GM18499 (cell line): ENCODE data around the gene KLHL26.

Source experiments
- ATAC-seq: cut with Tn5 transposase; IDR thresholded peaks from one replicate; pipeline ENCODE4 v1.9.1; 2021; ENCODE audit warnings: moderate number of reproducible peaks; ENCODE audit not compliant: insufficient read depth, unreplicated experiment

KLHL26 gene

GRCh38 chr19:18612051-18612771, 24.6 kb upstream of the KLHL26 start:
- no peak for ATAC-seq

DNA sequence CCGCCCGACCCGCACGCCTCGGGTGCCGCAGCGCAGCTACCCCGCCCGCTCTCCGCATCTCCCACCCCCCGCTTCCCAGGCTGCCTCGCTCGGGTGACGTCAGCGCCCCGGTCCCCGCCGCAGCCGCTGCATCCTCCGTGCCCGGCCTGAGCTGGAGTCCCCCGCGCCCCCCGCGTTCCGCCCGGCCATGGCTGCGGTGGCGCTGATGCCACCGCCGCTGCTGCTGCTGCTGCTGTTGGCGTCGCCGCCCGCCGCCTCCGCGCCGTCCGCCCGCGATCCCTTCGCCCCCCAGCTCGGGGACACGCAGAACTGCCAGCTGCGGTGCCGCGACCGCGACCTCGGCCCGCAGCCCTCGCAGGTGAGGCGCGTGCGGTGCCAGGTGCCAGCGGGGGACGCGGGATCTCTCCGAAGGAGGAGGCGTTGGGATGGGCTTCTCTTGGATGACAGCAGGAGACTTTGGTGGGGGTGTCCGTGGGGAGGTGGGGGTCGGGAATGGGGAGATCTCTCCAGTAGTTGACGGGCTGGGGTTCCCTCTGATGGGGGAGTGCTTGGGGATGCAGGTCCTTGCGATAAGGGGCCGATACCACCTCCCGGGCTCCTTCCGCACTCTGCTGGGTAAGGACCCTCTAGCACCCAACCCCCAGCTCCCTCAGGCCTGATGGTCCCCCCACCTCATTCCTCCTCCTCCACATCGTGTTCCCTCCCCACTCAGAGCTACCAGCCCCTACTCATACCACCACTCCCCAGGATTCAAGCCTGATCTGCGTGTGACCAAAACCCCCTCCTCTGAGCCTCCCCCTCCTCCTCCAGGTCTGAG, 23.8 kb upstream of the KLHL26 start, which contains the start of gene TMEM59L:
TMEM59L (plus strand) TSS at position 99 of the 817 bp plus-strand sequence; CDS start at position 188, 89 bp downstream.
- ATAC-seq, result no peak

- no peak for ATAC-seq
Measured at GRCh38 chr19:18613589-18614234, 23.1 kb upstream of the KLHL26 start.

- ATAC-seq, result no peak
Measured at GRCh38 chr19:18616023-18616422, 20.8 kb upstream of the KLHL26 start.

DNA sequence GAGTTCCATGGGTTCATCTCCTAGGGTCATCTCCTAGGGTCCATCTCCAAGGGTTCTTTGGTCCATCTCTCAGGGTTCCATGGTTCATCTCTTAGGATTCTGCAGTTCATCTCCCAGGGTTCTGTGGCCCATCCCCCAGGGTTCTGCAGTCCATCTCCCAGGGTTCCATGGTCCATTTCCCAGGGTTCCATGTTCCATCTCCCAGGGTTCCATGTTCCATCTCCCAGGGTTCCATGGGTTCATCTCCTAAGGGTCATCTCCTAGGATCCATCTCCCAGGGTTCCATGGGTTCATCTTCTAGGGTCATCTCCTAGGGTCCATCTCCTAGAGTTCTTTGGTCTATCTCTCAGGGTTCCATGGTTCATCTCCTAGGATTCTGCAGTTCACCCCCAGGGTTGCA, 19.3 kb upstream of the KLHL26 start:
- ATAC-seq, result no peak

GRCh38 chr19:18618236-18618635, 18.6 kb upstream of the KLHL26 start:
- no peak for ATAC-seq

DNA sequence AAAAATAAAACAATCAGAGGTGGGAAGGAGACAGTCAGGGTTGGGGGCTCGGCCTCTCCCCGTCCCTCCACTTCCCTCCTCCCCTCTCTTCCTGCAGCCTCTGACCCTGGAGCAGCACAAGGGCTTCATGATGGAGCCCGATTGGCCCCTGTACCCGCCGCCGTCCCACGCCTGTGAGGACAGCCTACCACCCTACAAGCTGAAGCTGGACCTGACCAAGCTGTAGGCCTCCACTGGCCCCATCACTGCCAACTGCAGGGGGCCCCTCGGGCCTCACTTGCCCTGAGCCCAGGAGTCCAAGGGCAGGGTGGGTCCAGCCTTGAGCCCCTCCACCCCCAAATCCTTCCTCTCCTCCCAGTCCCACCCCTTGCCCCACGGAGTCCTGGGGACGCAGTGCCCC, 16.5 kb upstream of the KLHL26 start:
- no peak for ATAC-seq

GRCh38 chr19:18620902-18621301, 15.9 kb upstream of the KLHL26 start:
- no peak for ATAC-seq

- no peak for ATAC-seq
Measured at GRCh38 chr19:18626906-18627305, 9.9 kb upstream of the KLHL26 start.

DNA sequence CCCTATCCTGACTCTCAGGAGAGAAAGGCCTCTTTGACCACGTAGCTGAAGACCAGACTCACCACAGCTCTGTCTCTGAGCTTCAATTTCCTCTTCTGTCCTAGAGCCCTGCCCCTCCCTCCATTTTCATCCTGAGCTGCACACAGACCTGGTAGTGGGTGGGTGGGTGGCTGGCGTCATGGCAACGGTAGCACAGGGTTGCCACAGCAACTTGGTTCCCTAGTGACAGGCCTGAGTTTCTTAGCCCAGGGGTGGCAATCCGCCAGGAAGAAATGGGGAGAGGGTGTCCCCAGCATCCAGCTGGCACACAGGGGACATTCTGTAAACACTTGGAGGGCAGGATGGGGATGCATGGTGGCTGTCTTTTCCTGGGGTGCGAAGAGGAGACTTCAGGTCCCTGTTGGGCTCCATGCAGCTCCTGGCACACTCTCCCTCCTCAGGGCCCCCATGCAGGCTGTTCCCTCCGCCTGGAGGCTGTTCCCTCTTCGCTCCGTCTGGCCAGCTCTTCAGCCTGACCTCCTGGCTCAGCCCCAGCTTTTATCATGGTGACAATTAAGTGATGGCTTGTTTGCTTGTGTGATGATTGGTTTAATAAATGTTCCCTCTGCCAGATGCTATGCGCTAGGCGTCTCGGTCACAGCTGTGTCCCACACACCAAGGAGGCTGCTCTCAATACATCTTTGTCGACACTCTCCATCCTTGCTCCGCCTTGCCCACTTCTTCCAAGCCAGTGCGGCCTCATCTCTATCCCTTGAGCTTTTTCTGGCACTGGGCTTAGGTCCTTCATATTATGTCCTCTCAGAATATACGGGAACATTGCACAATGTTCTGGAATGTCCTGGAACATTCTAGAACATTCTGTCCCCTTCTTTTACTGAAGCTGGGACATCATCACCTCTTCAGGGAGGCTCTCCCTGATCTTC, 7.4 kb upstream of the KLHL26 start:
- no peak for ATAC-seq

DNA sequence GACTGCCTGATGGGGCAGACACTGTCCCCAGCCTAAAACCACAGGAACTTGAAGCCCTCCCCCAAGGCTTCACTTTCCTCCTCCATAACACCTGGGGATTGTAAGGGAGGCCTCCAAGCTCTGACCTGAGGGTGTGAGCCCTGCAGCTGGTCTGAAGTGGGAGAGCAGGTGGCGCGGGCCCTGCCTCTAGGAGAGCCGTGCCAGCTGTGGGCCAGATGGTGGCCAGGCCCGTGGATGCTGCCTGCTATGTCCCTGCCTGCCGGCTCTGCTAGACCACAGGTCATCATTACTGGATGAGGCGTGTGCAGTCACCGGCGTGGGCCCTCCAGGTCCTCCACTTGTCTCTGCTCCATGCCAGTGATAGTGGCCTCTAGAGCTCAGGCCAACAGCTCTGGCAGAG, 3.5 kb upstream of the KLHL26 start:
- ATAC-seq, result no peak

DNA sequence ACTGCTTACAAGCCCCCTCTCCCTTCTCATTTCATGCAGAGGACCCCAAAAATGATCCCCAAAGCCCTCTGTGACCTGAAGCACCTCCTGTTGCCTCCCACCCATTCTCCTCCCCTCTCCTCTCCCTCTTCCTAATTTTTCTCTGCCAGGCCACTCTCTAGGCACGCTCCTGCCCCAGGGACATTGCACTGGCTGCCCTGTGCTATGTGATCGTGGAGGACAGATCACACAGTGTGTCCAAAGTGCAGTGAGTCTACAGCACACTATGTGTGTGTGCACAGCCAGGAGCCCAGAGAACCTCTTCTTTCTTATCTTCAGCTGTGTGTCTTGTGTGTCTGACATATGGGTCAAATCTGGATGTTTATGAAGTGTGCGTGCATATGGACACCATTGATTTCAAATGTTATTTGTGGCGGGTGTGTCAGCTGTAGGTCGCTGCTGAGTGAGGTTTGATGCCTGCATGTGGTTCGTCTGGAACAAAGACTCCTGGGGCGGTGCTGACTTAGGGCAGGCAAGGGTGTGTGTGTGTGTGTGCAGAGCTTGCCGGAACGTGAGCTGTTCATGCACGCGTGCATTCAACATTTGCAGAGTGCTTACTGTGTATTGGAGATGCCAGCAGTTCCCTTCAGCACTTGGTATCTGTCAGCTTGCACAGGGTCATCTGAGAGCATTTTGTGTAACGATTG, 2.1 kb upstream of the KLHL26 start:
- no peak for ATAC-seq

- no peak for ATAC-seq
Measured at GRCh38 chr19:18635831-18636182, 1.0 kb upstream of the KLHL26 start.

GRCh38 chr19:18636183-18636968, 452 bp upstream of the KLHL26 start:
- ATAC-seq, result peak; percentile 51

DNA sequence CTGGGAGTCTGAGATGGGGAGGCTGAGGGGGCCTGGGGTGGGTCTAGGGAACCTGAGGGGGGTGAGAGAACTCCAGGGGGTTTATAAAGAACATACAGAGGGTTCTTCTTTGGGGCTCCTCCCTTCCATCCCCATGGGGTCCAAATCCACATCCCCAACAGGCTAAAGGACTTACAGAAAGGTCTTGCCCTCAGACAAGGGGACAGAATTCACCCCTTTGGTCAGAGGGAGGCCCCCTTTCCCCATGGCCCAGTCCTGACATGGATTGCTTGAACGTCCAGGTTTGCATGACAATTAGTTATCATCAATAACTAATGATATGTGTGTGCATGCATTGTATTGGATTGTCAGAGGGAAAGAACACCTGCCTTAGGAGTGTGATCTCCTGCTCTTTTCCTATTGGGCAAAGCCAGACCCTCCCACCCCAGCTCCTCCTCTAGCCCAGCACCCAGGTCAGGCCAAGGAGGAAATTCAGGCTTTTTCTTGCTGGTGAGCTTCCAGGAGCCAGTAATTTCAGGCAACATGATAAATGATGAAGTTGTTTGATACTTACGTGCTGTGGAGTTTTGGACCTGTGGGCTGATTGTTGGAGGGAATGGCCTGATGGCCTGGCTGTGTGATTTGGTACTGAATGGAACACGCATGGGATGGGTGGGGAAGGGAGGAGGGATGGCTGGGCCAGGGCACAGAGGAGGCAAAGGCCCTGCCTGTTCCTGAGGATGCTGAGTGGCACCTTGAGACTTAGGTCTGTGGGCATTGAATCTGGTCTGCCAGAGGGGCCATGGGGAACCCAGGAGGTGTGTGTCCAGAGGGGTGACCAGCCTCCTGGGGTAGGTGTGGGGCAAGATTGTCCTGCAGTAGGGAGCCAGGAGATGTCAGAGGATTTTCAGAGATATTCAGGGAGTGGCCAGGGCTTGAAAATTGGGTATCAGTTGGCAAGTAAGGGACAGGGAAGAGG, 1.1 kb downstream of the KLHL26 start:
- no peak for ATAC-seq

DNA sequence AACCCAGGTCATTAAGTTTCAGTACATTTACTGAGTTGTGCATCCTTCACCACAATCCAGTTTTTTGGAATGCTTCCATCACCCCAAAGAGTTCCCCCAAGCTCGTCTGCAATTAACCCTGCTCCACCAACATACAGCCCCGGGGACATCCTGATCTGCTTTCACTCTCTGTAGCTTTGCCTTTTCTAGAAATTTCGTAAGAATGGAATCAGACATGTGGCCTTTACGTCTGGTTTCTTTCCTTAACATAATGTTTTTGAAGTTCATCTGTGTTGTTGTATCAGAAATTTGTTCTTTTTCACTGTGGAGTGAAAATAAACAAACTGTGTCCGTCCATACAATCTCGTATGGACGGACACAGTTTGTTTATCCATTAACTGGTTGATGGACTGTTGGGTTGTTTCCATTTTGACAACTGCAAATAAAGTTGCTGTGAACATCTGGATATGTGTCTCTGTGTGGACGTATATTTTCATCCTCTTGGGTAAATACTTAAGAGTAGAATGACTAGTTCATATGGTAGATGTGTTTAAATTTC, 2.9 kb downstream of the KLHL26 start:
- no peak for ATAC-seq

DNA sequence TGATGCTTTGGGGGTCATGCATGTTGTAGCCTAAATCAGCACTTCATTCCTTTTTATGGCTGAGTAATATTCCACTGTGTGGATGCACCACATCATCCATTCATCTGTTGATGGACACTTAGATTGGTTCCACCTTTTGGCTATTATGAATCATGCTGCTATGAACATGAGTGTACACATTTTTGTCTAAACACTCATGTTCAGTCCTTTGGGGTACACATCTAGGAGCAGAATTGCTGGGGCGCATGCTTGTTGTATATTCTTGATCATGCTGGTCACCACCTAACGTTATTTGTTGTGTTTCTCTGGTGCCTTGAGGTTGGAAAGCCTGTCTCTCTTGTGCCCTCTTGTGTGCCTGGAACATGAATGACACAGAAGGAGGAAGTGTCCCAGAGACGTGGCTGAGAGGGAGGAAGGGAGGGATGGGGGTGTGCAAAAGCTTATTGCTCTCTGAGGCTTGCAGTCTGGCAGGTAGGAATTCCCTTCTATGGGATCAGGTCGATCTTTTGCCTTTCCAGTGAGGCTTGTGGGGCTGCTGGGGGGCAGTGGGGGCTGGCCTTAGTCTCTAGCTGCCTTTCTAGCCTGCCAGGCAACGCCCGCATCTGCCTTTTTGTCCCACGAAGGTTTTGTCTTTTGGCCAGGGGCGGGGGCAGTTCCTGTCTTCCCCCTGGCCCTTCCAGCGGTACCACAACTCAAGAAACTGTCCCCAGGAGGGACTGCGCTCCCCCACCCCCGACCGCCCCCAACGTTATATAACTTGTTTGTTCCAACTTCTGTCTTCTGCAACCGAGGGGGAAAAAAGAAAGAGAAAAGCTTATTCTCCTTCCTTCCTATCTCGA, 7.6 kb downstream of the KLHL26 start:
- ATAC-seq, result no peak
